MCF 10A (cell line): ENCODE data around the gene CCDC127. TPM values are rescaled to one million over a fixed set of nuclear protein-coding genes. Genes with fewer than 3 reads are reported as not detected.

Source experiments
- BruUV-seq: library from RNA; stranded (reverse); fragments of 400-500 nt; replicated peaks from 2 replicates; lab custom pipeline; 2021; lab: Mats Ljungman, UMichigan
- CTCF ChIA-PET: fragments of 300-600 bp; sonication (Branson Sonifier 250); formaldehyde crosslinking; extraction: SDS; loops from one replicate; lab custom pipeline; 2021; ENCODE audit warnings: antibody characterized with exemption, inconsistent platforms; lab: Yijun Ruan, JAX
- POLR2A ChIA-PET: fragments of 300-600, 350-650 bp; sonication (Branson Sonifier 250); formaldehyde crosslinking; extraction: SDS; loops from one replicate; lab custom pipeline; 2020; ENCODE audit warnings: antibody characterized with exemption, inconsistent platforms; lab: Yijun Ruan, JAX
- DNase-seq: peaks from one replicate; pipeline ENCODE4 v3.0.0-alpha.2; 2018; ENCODE audit not compliant: unreplicated experiment
- H3K27ac Mint-ChIP-seq: one replicate; pipeline ENCODE4 v1.8.0; 2022; ENCODE audit warnings: mild to moderate bottlenecking, low read depth, mixed read lengths; ENCODE audit not compliant: unreplicated experiment
- H3K27me3 Mint-ChIP-seq: one replicate; pipeline ENCODE4 v1.8.0; 2022; ENCODE audit warnings: mixed read lengths; ENCODE audit not compliant: insufficient read depth, unreplicated experiment
- H3K36me3 Mint-ChIP-seq: one replicate; pipeline ENCODE4 v1.8.0; 2022; ENCODE audit warnings: mild to moderate bottlenecking, moderate library complexity, mixed read lengths; ENCODE audit not compliant: insufficient read depth, unreplicated experiment
- H3K4me1 Mint-ChIP-seq: one replicate; pipeline ENCODE4 v1.8.0; 2022; ENCODE audit warnings: mixed read lengths; ENCODE audit not compliant: insufficient read depth, unreplicated experiment
- H3K4me3 Mint-ChIP-seq: one replicate; pipeline ENCODE4 v1.8.0; 2022; ENCODE audit warnings: mild to moderate bottlenecking, moderate library complexity, mixed read lengths; ENCODE audit not compliant: unreplicated experiment
- H3K9me3 Mint-ChIP-seq: one replicate; pipeline ENCODE4 v1.8.0; 2022; ENCODE audit warnings: mixed read lengths; ENCODE audit not compliant: unreplicated experiment
- intact Hi-C: fragments of 100-400 bp; cut with micrococcal nuclease; formaldehyde crosslinking; loops from 2 replicates; pipeline ENCODE4 v1.14.1; 2022
- total RNA-seq: library from RNA; stranded (reverse); gene quantifications from 2 replicates; pipeline ENCODE4 v1.2.3, GENCODE V29; 2022
- TF ChIP-seq, protein P1 (sequence below): fragments of 200-600 bp; IDR thresholded peaks from one replicate; pipeline ENCODE4 v1.8.0; 2022; ENCODE audit warnings: antibody characterized with exemption, mild to moderate bottlenecking; ENCODE audit not compliant: unreplicated experiment

Gene CCDC127
- total RNA-seq, 1 experiment from 2014 or later, result 4.5 TPM

DNA sequence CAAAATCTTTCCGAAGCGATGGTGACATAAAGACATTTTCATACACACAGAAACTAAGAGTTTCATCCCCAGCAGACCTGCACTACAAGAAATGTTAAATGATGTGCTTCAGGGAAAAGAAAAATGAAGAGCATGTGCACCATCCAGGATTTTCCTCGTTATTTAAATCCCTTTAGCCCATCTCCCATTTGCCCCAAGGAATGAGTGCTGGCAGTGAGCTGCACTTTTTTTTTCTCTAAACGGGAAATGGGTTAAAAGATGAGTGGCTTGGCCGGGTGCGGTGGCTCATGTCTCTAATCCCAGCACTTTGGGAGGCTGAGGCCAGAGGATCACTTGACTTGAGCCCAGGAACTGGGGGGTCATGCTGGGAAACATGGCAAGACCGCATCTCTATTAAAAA is 33.5 kb downstream of the CCDC127 start:
- peaks cover 13% of the 10 kb centered on the region for H3K27me3 Mint-ChIP-seq
- CTCF ChIA-PET, result interaction anchor here (0.6 kb wide), 1 partner anchor 438 kb away, joined by 3 read pairs; no protein-coding TSS in a partner anchor
- TF ChIP-seq, protein P1, sequence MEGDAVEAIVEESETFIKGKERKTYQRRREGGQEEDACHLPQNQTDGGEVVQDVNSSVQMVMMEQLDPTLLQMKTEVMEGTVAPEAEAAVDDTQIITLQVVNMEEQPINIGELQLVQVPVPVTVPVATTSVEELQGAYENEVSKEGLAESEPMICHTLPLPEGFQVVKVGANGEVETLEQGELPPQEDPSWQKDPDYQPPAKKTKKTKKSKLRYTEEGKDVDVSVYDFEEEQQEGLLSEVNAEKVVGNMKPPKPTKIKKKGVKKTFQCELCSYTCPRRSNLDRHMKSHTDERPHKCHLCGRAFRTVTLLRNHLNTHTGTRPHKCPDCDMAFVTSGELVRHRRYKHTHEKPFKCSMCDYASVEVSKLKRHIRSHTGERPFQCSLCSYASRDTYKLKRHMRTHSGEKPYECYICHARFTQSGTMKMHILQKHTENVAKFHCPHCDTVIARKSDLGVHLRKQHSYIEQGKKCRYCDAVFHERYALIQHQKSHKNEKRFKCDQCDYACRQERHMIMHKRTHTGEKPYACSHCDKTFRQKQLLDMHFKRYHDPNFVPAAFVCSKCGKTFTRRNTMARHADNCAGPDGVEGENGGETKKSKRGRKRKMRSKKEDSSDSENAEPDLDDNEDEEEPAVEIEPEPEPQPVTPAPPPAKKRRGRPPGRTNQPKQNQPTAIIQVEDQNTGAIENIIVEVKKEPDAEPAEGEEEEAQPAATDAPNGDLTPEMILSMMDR, result no peak
- POLR2A ChIA-PET, result interaction anchor here (1.0 kb wide), 1 partner anchor 34 kb away, joined by 4 read pairs; the partner anchor contains the start of genes CCDC127 and SDHA
- no peak overlapping the region for H3K27ac Mint-ChIP-seq
- H3K9me3 Mint-ChIP-seq, result no peaks in the 10 kb centered on the region
- BruUV-seq, result no TSS peak
- H3K4me1 Mint-ChIP-seq, result no peaks in the 10 kb centered on the region
- no peaks in the 10 kb centered on the region for H3K36me3 Mint-ChIP-seq
- intact Hi-C loops, result no loop called here
- DNase-seq, result peak; percentile 41
- no peak overlapping the region for H3K4me3 Mint-ChIP-seq

DNA sequence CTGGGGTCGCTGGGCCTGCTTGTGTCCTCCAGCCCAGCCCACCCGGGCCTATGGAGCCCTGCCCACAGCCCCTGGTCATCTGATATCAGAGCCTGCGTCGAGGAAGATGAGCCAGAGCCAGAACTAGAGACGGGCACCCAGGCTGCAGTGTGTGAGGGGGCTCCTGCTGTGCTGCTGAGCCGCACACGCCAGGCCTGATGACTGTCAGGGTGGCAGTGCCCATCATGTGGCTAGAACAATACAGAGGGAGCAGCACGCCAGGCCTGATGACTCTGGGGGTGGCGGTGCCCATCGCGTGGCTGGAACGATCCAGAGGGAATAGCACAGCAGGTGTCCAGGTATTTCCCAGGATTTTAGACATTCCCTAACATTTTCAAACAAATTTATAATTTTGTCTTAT is 35.8 kb downstream of the CCDC127 start:
- intact Hi-C loops, result no loop called here
- Mint-ChIP-seq H3K27ac (no peak overlapping the region), H3K27me3 (peaks cover 37% of the 10 kb centered on the region), H3K4me3 (no peak overlapping the region), H3K36me3 (no peaks in the 10 kb centered on the region), H3K4me1 (no peaks in the 10 kb centered on the region), H3K9me3 (no peaks in the 10 kb centered on the region)
- TF ChIP-seq, protein P1, result no peak
- ChIA-PET CTCF (no interaction called here), POLR2A (no interaction called here)
- no TSS peak for BruUV-seq
- DNase-seq, result no peak

DNA sequence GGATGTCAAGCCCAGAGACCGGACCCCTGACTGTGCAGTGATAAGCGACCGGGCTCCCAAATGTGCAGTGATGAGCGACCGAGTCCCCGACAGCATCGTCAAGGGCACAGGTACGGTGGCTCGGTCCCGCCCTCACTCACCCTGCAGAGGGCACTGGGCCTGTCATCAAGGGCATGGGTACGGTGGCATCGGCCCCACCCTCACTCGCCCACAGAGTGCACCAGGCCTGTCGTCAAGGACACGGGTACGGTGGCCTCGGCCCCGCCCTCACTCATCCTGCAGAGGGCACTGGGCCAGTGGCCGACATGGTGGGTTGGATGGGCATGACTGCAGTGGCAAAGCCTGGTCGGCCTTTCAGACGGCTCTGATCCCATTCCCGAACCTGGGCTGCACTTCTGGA is 36.4 kb downstream of the CCDC127 start:
- Mint-ChIP-seq H3K27ac (no peak overlapping the region), H3K27me3 (peaks cover 42% of the 10 kb centered on the region), H3K36me3 (no peaks in the 10 kb centered on the region), H3K4me1 (no peaks in the 10 kb centered on the region), H3K4me3 (no peak overlapping the region), H3K9me3 (no peaks in the 10 kb centered on the region)
- ChIA-PET POLR2A (no interaction called here), CTCF (no interaction called here)
- no peak for DNase-seq
- TF ChIP-seq, protein P1, result no peak
- BruUV-seq, result no TSS peak
- intact Hi-C loops, result no loop called here

DNA sequence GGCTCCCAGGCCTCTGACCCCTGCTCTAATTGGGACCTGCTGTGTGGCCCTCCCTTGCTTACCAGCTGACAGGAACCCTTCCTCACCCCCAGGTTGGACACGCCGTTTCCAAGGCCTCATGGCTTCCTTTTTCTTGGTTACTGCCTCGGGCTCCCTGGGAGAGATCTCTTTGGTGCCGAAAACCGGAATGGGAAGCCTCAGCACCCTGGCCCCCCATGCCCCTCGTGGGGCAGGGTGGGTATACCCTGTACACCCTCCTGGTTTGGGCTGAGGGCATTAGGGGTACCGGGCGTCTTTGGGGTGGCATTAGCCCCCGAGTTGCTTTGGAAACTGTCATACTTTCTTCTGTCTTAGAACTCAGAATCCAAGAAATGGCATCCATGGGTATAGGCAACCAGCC is 36.8 kb downstream of the CCDC127 start:
- intact Hi-C loops, result no loop called here
- CTCF ChIA-PET, result no interaction called here
- no peaks in the 10 kb centered on the region for H3K36me3 Mint-ChIP-seq
- POLR2A ChIA-PET, result no interaction called here
- no TSS peak for BruUV-seq
- no peaks in the 10 kb centered on the region for H3K9me3 Mint-ChIP-seq
- peaks cover 42% of the 10 kb centered on the region for H3K27me3 Mint-ChIP-seq
- no peaks in the 10 kb centered on the region for H3K4me1 Mint-ChIP-seq
- DNase-seq, result no peak
- TF ChIP-seq, protein P1, result no peak
- H3K27ac Mint-ChIP-seq, result no peak overlapping the region
- no peak overlapping the region for H3K4me3 Mint-ChIP-seq
